Suprapubic skin (tissue), 4 donors: ENCODE data around the gene EPGN.

Experiments used
- POLR2A ChIP-seq, 2 donors: fragments of 450-650 bp; IDR thresholded peaks; one replicate each; pipeline ENCODE4 v1.6.1; 2017; ENCODE audit warnings: antibody characterized with exemption in 2 of 2, mild to moderate bottlenecking in 2 of 2, moderate library complexity in 2 of 2
- POLR2AphosphoS5 ChIP-seq, 3 donors: sonication (generic); formaldehyde crosslinking; IDR thresholded peaks; one replicate each; pipeline ENCODE4 v1.6.1; 2017; ENCODE audit warnings: antibody characterized with exemption in 3 of 3
- TF ChIP-seq, protein P1 (sequence below), 2 donors: fragments of 200-600 bp in 1 of 2; fragments of 450-650 bp in 1 of 2; sonication (generic) in 1 of 2; IDR thresholded peaks; one replicate each; pipeline ENCODE4 v1.5.1; 2016 to 2019; ENCODE audit warnings: antibody characterized with exemption in 2 of 2, mild to moderate bottlenecking in 1 of 2, moderate library complexity in 1 of 2

- no peak for TF ChIP-seq POLR2A (IDR thresholded peaks at IDR 0.05)
- TF ChIP-seq, protein P1, sequence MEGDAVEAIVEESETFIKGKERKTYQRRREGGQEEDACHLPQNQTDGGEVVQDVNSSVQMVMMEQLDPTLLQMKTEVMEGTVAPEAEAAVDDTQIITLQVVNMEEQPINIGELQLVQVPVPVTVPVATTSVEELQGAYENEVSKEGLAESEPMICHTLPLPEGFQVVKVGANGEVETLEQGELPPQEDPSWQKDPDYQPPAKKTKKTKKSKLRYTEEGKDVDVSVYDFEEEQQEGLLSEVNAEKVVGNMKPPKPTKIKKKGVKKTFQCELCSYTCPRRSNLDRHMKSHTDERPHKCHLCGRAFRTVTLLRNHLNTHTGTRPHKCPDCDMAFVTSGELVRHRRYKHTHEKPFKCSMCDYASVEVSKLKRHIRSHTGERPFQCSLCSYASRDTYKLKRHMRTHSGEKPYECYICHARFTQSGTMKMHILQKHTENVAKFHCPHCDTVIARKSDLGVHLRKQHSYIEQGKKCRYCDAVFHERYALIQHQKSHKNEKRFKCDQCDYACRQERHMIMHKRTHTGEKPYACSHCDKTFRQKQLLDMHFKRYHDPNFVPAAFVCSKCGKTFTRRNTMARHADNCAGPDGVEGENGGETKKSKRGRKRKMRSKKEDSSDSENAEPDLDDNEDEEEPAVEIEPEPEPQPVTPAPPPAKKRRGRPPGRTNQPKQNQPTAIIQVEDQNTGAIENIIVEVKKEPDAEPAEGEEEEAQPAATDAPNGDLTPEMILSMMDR (IDR thresholded peaks at IDR 0.05) = no peak
- no peak for TF ChIP-seq POLR2AphosphoS5 (IDR thresholded peaks at IDR 0.05)
Observed at GRCh38 chr4:74331252-74331651, 23.0 kb downstream of the EPGN start.
